ENCODE data around the gene MED25. TPM values are rescaled to one million over a fixed set of nuclear protein-coding genes. Genes with fewer than 3 reads are reported as not detected.

MED25 gene
- total RNA-seq, 1 experiment from 2014 or later, result 81.2 TPM

DNA sequence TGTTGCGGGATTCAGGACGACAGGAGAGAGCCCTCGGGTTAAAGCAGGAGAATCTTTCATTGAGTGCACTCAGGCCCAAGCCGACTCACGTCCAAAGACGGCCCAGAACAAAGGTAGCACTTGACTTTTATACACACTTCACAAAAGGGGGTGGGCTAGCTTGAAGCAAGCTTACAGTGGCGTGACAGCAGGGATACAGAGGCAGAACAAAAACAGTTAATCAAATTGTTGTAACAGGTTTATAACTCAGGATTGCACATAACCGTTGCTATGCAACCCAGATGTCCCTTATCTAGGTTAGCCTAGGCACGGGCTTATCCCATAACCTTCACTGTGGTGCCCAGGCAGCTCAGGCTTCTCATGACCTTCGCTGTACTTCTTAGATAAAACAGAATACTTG lies 2.0 kb downstream of the MED25 start (continued):
- TF ChIP-seq TEAD1 (CRISPR knock-in tag; IDR thresholded peaks at IDR 0.05), result no peak
- TF ChIP-seq, protein P1, sequence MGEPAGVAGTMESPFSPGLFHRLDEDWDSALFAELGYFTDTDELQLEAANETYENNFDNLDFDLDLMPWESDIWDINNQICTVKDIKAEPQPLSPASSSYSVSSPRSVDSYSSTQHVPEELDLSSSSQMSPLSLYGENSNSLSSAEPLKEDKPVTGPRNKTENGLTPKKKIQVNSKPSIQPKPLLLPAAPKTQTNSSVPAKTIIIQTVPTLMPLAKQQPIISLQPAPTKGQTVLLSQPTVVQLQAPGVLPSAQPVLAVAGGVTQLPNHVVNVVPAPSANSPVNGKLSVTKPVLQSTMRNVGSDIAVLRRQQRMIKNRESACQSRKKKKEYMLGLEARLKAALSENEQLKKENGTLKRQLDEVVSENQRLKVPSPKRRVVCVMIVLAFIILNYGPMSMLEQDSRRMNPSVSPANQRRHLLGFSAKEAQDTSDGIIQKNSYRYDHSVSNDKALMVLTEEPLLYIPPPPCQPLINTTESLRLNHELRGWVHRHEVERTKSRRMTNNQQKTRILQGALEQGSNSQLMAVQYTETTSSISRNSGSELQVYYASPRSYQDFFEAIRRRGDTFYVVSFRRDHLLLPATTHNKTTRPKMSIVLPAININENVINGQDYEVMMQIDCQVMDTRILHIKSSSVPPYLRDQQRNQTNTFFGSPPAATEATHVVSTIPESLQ (CRISPR knock-in tag; IDR thresholded peaks at IDR 0.05), result no peak
- TF ChIP-seq, protein P2, sequence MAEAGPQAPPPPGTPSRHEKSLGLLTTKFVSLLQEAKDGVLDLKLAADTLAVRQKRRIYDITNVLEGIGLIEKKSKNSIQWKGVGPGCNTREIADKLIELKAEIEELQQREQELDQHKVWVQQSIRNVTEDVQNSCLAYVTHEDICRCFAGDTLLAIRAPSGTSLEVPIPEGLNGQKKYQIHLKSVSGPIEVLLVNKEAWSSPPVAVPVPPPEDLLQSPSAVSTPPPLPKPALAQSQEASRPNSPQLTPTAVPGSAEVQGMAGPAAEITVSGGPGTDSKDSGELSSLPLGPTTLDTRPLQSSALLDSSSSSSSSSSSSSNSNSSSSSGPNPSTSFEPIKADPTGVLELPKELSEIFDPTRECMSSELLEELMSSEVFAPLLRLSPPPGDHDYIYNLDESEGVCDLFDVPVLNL (CRISPR knock-in tag; IDR thresholded peaks at IDR 0.05; ENCODE audit: borderline replicate concordance, low read depth), result no peak
- no peak for TF ChIP-seq NFATC4 (CRISPR knock-in tag; IDR thresholded peaks at IDR 0.05)
- no peak for TF ChIP-seq JUN (CRISPR knock-in tag; IDR thresholded peaks at IDR 0.05)

DNA sequence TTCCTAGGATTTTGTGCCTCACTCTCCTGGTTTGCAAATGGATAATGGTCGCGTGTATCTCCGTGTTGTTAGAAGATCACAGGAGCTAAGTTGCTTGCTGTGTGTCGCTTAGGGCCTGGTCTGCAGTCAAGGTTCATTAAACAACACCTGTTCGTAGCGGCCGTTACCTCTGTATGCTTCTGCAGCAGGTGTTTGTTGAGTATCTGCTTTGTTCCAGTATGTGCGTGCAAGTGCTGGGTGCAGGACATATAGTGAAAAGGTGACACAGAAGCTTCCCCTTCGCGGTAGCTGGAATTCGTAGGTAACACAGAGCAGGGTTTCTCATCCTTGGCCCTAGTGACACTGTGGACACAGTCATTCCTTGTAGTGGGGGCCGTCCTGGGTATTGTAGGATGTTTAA lies 5.4 kb downstream of the MED25 start:
- no peaks in the 10 kb centered on the region for H3K9me3 Mint-ChIP-seq
- no peak for TF ChIP-seq FOXK1 (CRISPR knock-in tag; IDR thresholded peaks at IDR 0.05)
- no peak for TF ChIP-seq SMAD3 (CRISPR knock-in tag; IDR thresholded peaks at IDR 0.05; ENCODE audit: borderline replicate concordance)
- no peak for TF ChIP-seq ETV6 (CRISPR knock-in tag; IDR thresholded peaks at IDR 0.05)
- TF ChIP-seq, protein P3, sequence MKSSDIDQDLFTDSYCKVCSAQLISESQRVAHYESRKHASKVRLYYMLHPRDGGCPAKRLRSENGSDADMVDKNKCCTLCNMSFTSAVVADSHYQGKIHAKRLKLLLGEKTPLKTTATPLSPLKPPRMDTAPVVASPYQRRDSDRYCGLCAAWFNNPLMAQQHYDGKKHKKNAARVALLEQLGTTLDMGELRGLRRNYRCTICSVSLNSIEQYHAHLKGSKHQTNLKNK (CRISPR knock-in tag; IDR thresholded peaks at IDR 0.05), result no peak
- TF ChIP-seq, protein P4, sequence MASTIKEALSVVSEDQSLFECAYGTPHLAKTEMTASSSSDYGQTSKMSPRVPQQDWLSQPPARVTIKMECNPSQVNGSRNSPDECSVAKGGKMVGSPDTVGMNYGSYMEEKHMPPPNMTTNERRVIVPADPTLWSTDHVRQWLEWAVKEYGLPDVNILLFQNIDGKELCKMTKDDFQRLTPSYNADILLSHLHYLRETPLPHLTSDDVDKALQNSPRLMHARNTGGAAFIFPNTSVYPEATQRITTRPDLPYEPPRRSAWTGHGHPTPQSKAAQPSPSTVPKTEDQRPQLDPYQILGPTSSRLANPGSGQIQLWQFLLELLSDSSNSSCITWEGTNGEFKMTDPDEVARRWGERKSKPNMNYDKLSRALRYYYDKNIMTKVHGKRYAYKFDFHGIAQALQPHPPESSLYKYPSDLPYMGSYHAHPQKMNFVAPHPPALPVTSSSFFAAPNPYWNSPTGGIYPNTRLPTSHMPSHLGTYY (CRISPR knock-in tag; IDR thresholded peaks at IDR 0.05), result no peak
- no peak for TF ChIP-seq PRRX2 (CRISPR knock-in tag; IDR thresholded peaks at IDR 0.05)
- no peak for TF ChIP-seq TEAD4 (CRISPR knock-in tag; IDR thresholded peaks at IDR 0.05)
- TF ChIP-seq, protein P5, sequence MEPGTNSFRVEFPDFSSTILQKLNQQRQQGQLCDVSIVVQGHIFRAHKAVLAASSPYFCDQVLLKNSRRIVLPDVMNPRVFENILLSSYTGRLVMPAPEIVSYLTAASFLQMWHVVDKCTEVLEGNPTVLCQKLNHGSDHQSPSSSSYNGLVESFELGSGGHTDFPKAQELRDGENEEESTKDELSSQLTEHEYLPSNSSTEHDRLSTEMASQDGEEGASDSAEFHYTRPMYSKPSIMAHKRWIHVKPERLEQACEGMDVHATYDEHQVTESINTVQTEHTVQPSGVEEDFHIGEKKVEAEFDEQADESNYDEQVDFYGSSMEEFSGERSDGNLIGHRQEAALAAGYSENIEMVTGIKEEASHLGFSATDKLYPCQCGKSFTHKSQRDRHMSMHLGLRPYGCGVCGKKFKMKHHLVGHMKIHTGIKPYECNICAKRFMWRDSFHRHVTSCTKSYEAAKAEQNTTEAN (CRISPR knock-in tag; IDR thresholded peaks at IDR 0.05), result no peak
- TF ChIP-seq ELF4 (CRISPR knock-in tag; IDR thresholded peaks at IDR 0.05; ENCODE audit: low read depth), result no peak
- no peak for TF ChIP-seq NFATC4 (CRISPR knock-in tag; IDR thresholded peaks at IDR 0.05)
- no peak for DNase-seq (ENCODE audit: low spot score)
- no peaks in the 10 kb centered on the region for H3K27me3 Mint-ChIP-seq (ENCODE audit: low read depth)
- H3K4me1 Mint-ChIP-seq, result peaks cover 6% of the 10 kb centered on the region
- ATAC-seq, result no peak
- H3K4me3 Mint-ChIP-seq, result no peak overlapping the region
- CTCF ChIA-PET, result no interaction called here
- no peak overlapping the region for H3K27ac Mint-ChIP-seq
- peaks cover 12% of the 10 kb centered on the region for H3K36me3 Mint-ChIP-seq
- POLR2A ChIA-PET, result no interaction called here

DNA sequence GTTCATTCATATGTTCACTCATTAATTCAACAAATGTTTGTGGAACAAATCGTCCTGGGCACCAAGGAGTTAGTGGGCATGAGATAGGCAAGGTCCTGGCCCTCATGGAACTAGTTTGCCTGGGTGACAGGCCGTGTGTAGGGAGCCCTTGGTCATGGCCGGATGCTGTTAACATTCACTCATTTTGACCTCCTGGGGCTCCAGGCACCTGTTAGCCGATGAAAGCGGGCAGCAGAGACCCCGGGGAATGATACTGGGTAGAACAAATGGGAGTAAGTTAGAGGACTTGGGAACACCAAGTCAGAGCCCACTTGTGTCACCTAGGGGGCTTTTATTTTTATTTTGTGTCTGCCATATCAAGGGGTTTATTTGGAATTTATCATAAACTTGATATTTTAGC lies 6.6 kb downstream of the MED25 start:
- no peaks in the 10 kb centered on the region for H3K4me1 Mint-ChIP-seq
- peaks cover 12% of the 10 kb centered on the region for H3K36me3 Mint-ChIP-seq
- no peaks in the 10 kb centered on the region for H3K27me3 Mint-ChIP-seq (ENCODE audit: low read depth)
- ATAC-seq (no peak), DNase-seq (ENCODE audit: low spot score) (no peak)
- TF ChIP-seq, protein P6, sequence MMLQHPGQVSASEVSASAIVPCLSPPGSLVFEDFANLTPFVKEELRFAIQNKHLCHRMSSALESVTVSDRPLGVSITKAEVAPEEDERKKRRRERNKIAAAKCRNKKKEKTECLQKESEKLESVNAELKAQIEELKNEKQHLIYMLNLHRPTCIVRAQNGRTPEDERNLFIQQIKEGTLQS (CRISPR knock-in tag; conservative IDR thresholded peaks at IDR 0.05), result no peak
- TF ChIP-seq ELF4 (CRISPR knock-in tag; IDR thresholded peaks at IDR 0.05; ENCODE audit: low read depth), result no peak
- TF ChIP-seq, protein P5 (CRISPR knock-in tag; IDR thresholded peaks at IDR 0.05), result no peak
- no peak for TF ChIP-seq HMGA2 (CRISPR knock-in tag; IDR thresholded peaks at IDR 0.05)
- TF ChIP-seq ZNF263 (CRISPR knock-in tag; IDR thresholded peaks at IDR 0.05; ENCODE audit: low read depth), result no peak
- no peak for TF ChIP-seq NR3C1 (CRISPR knock-in tag; conservative IDR thresholded peaks at IDR 0.05; ENCODE audit: low read depth)
- TF ChIP-seq, protein P7, sequence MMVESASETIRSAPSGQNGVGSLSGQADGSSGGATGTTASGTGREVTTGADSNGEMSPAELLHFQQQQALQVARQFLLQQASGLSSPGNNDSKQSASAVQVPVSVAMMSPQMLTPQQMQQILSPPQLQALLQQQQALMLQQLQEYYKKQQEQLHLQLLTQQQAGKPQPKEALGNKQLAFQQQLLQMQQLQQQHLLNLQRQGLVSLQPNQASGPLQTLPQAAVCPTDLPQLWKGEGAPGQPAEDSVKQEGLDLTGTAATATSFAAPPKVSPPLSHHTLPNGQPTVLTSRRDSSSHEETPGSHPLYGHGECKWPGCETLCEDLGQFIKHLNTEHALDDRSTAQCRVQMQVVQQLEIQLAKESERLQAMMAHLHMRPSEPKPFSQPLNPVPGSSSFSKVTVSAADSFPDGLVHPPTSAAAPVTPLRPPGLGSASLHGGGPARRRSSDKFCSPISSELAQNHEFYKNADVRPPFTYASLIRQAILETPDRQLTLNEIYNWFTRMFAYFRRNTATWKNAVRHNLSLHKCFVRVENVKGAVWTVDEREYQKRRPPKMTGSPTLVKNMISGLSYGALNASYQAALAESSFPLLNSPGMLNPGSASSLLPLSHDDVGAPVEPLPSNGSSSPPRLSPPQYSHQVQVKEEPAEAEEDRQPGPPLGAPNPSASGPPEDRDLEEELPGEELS (CRISPR knock-in tag; IDR thresholded peaks at IDR 0.05), result no peak
- no peak for TF ChIP-seq PRRX2 (CRISPR knock-in tag; IDR thresholded peaks at IDR 0.05)
- ChIA-PET POLR2A (no interaction called here), CTCF (no interaction called here)
- H3K9me3 Mint-ChIP-seq, result no peaks in the 10 kb centered on the region
- no peak overlapping the region for H3K27ac Mint-ChIP-seq
- H3K4me3 Mint-ChIP-seq, result no peak overlapping the region

Measured in WTC11 (cell line).